Activated T-cell treated with anti-CD3 and anti-CD28 coated beads, Interleukin-2, amount 50 U/mL, for 4 hours (primary cell): ENCODE results near the gene DPP6. TPM values are rescaled to one million over a fixed set of nuclear protein-coding genes. Genes with fewer than 3 reads are reported as not detected.

Source experiments
- ATAC-seq, 2 donors: fragments of 200-7000 bp; cut with Tn5 transposase; one replicate each; pipeline ENCODE4 v1.10.0; 2021
- DNase-seq: peaks from one replicate; pipeline ENCODE4 v3.0.0-alpha.2; 2020
- H3K27me3 Mint-ChIP-seq: one replicate; pipeline ENCODE4 v1.8.0; 2021; ENCODE audit warnings: low read depth, mixed read lengths
- H3K36me3 Mint-ChIP-seq: one replicate; pipeline ENCODE4 v1.8.0; 2022; ENCODE audit warnings: mixed read lengths; ENCODE audit not compliant: insufficient read depth
- H3K4me1 Mint-ChIP-seq: one replicate; pipeline ENCODE4 v1.8.0; 2021; ENCODE audit warnings: low read depth, mixed read lengths
- H3K4me3 Mint-ChIP-seq: one replicate; pipeline ENCODE4 v1.8.0; 2021; ENCODE audit warnings: mild to moderate bottlenecking, moderate library complexity, mixed read lengths
- H3K9me3 Mint-ChIP-seq: one replicate; pipeline ENCODE4 v1.8.0; 2021; ENCODE audit warnings: mixed read lengths
- total RNA-seq, 3 donors: library from RNA; stranded (reverse); gene quantifications; one replicate each; pipeline ENCODE4 v1.2.1, GENCODE V29; 2021

DPP6 gene
- total RNA-seq, 3 donors from 2014 or later = not detected

DNA sequence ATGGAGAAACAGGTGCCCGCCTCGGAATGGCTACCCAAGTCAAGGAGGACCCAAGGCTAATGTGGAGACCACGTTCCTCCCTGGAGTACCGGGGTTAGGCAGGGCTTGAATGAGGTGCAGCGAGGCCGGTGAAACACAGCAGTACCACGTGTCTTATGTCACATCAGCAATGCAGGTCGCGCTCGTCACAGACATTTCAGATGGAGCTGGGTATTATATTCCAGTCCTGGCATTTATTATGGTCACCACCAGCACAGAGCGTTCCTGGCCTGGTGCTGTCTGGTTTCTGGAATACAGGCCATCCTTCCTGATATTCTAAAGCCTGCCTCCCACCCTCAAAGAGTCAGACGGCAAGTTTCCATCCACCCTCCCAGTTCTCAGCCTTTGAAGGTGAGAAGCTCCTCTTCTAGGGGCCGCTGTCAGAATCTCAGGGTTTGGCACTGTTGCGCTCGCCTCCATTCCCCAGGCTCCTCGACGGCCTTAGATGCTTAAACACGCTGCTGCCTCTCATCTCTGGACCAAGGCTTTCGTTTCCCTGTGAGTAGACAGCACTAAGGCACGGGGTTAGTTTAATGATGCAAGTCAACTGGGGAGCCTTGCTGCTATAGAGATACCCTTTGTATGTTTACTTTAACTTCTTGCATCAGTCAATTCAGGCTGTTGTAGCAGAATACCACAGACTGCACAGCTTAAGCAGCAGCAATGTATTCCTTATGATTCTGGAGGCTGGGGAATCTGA is 377.6 kb downstream of the DPP6 start:
- Mint-ChIP-seq H3K9me3 (peaks cover 9% of the 10 kb centered on the region), H3K4me1 (no peaks in the 10 kb centered on the region), H3K4me3 (no peak overlapping the region), H3K36me3 (no peaks in the 10 kb centered on the region), H3K27me3 (no peaks in the 10 kb centered on the region)
- ATAC-seq = no peak
- no peak for DNase-seq

DNA sequence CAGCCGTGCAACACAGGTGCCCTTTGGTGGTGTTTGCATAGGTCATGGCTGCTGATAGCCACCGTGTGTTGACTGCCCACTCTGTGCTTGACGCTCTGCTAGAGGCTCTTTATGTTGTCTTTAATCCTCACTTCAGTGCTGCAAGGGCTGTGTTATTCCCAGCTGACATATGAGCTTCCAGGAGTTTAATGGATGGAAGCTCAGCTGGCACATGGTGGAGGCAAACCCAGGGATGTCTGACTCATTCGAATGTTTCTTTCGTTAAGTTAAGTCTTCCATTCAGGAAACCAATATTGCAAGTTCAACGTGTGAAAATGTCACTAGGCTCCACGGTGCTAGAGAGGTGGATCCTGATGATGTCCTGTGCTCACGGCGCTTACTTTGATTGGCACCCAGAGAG is 378.4 kb downstream of the DPP6 start:
- H3K9me3 Mint-ChIP-seq = peaks cover 9% of the 10 kb centered on the region
- no peaks in the 10 kb centered on the region for H3K27me3 Mint-ChIP-seq
- no peak overlapping the region for H3K4me3 Mint-ChIP-seq
- DNase-seq (no peak), ATAC-seq (no peak)
- H3K36me3 Mint-ChIP-seq = no peaks in the 10 kb centered on the region
- no peaks in the 10 kb centered on the region for H3K4me1 Mint-ChIP-seq

- Mint-ChIP-seq H3K27me3 (no peaks in the 10 kb centered on the region), H3K36me3 (no peaks in the 10 kb centered on the region), H3K4me1 (no peaks in the 10 kb centered on the region), H3K9me3 (peaks cover 9% of the 10 kb centered on the region), H3K4me3 (no peak overlapping the region)
- DNase-seq (no peak), ATAC-seq (no peak)
Measured at GRCh38 chr7:154431045-154431444, 378.8 kb downstream of the DPP6 start.

- Mint-ChIP-seq H3K36me3 (no peaks in the 10 kb centered on the region), H3K9me3 (peaks cover 8% of the 10 kb centered on the region), H3K4me3 (no peak overlapping the region), H3K4me1 (no peaks in the 10 kb centered on the region), H3K27me3 (no peaks in the 10 kb centered on the region)
- ATAC-seq = no peak
- no peak for DNase-seq
Measured at GRCh38 chr7:154433632-154434598, 381.7 kb downstream of the DPP6 start.

DNA sequence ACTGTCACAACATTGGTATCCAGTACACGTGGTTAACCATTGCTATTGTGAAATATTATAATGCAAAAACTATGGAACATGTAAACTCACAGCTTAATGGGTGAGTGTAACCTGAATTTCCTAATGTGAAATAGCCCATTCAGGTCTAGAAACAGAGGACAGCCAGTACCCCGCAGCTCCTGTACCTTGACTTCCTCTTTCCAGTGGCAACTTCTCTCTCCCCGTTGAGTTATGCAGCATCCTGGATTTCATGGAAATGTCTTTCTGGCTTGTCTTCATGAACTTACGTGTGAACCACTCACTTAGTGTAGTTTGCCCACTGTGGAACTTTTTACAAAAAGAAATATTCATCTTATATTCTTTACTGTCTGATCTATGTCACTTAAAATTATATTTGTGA is 384.4 kb downstream of the DPP6 start:
- Mint-ChIP-seq H3K4me3 (no peak overlapping the region), H3K9me3 (peaks cover 4% of the 10 kb centered on the region), H3K4me1 (no peaks in the 10 kb centered on the region), H3K27me3 (no peaks in the 10 kb centered on the region), H3K36me3 (no peaks in the 10 kb centered on the region)
- ATAC-seq (no peak), DNase-seq (no peak)

DNA sequence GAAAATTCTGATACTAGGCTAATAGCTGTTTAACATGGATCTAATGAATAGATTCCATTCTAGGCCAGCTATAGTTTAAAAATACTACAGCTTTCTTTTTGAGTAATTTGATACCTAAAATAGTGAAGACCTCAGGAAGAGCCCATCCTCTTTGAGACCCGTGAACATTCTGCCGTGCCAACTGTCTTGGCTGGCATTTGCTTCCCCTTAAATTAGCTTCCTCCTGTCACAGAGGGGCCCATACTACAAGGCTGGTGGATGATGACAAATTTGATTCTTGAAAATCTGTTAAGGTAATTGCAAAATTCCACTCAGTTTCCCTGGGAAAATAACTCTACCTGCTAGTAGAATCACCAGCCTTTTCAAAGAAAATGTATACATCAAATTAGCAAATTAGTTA is 385.0 kb downstream of the DPP6 start:
- DNase-seq (no peak), ATAC-seq (no peak)
- no peak overlapping the region for H3K4me3 Mint-ChIP-seq

DNA sequence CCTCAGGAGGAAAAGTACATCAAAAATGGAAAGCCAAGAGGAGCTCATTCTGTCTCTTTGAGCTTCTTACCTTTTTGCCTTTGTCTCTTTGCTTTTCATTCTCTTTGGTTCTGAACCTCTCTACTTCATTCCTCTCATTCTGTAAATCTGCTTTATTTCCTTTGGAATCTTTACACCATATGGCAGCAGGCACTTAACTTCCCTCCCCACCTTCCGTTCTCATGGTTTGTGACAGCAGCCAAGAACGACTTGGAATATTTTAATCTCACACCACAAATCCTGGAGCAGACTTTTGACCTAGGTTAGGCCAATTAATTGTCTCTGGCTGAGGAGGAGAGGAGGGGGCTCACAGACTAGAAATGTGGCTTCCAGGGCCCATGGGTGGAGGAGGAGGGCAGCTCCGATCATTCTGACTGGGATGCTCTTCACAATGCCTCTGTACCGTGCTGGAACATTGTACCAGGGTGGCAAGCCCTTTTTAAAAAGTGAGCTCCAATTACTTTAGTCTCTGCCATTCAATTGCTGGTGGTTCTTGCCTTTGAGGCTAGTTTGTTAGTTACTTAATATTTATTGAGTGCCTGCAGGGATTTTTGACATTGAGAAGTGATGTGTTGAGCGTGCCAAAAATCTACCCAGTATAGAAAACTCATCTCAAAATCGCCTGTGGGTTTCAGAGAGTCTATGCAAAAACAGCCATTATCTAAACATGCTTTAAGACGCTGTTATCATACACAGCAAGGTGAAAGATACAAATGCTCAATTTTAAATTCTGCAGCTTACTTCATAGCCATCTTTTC is 386.6 kb downstream of the DPP6 start:
- DNase-seq = no peak
- H3K36me3 Mint-ChIP-seq = no peaks in the 10 kb centered on the region
- peaks cover 4% of the 10 kb centered on the region for H3K9me3 Mint-ChIP-seq
- H3K27me3 Mint-ChIP-seq = no peaks in the 10 kb centered on the region
- no peaks in the 10 kb centered on the region for H3K4me1 Mint-ChIP-seq
- ATAC-seq = no peak
- no peak overlapping the region for H3K4me3 Mint-ChIP-seq

More for the DNA sequence above, 385.0 kb downstream of the DPP6 start:
- Mint-ChIP-seq H3K36me3 (no peaks in the 10 kb centered on the region), H3K4me1 (no peaks in the 10 kb centered on the region), H3K9me3 (peaks cover 4% of the 10 kb centered on the region), H3K27me3 (no peaks in the 10 kb centered on the region)

- Mint-ChIP-seq H3K36me3 (no peaks in the 10 kb centered on the region), H3K4me3 (no peak overlapping the region), H3K9me3 (peaks cover 4% of the 10 kb centered on the region), H3K4me1 (no peaks in the 10 kb centered on the region), H3K27me3 (no peaks in the 10 kb centered on the region)
- ATAC-seq (no peak), DNase-seq (no peak)
Measured at GRCh38 chr7:154440058-154440457, 387.9 kb downstream of the DPP6 start.

DNA sequence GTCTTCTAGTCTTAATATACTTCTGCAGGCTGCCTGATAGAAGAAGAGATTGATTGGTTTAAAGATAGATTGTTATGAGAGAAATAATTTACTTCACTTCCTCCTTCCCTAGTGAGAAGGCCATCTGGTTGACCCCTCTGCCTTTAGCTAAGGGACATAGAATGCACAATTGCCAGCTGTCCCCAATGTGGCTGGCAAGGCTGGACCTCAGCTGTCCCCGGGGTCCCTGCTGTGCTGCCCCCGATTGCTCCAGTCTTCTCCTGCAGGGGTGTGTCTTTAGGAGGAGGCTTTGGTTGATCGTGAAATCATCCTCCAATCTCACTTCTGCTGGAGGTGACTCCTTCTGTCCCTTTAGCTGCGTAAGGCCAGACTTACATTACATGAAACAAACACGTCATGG is 388.5 kb downstream of the DPP6 start:
- Mint-ChIP-seq H3K36me3 (no peaks in the 10 kb centered on the region), H3K4me3 (no peak overlapping the region), H3K27me3 (no peaks in the 10 kb centered on the region), H3K9me3 (peaks cover 4% of the 10 kb centered on the region), H3K4me1 (no peaks in the 10 kb centered on the region)
- DNase-seq (no peak), ATAC-seq (no peak)

GRCh38 chr7:154441811-154442210 is 389.6 kb downstream of the DPP6 start:
- no peaks in the 10 kb centered on the region for H3K27me3 Mint-ChIP-seq
- H3K4me1 Mint-ChIP-seq = no peaks in the 10 kb centered on the region
- peaks cover 4% of the 10 kb centered on the region for H3K9me3 Mint-ChIP-seq
- no peaks in the 10 kb centered on the region for H3K36me3 Mint-ChIP-seq
- H3K4me3 Mint-ChIP-seq = no peak overlapping the region
- ATAC-seq (no peak), DNase-seq (no peak)

- ATAC-seq (no peak), DNase-seq (no peak)
- Mint-ChIP-seq H3K27me3 (no peaks in the 10 kb centered on the region), H3K36me3 (no peaks in the 10 kb centered on the region), H3K9me3 (peaks cover 5% of the 10 kb centered on the region), H3K4me3 (no peak overlapping the region), H3K4me1 (no peaks in the 10 kb centered on the region)
Measured at GRCh38 chr7:154442939-154443338, 390.7 kb downstream of the DPP6 start.

GRCh38 chr7:154450451-154450850 is 398.3 kb downstream of the DPP6 start:
- no peak overlapping the region for H3K4me3 Mint-ChIP-seq
- DNase-seq = no peak
- ATAC-seq = no peak
- H3K27me3 Mint-ChIP-seq = no peaks in the 10 kb centered on the region
- H3K4me1 Mint-ChIP-seq = no peaks in the 10 kb centered on the region
- no peaks in the 10 kb centered on the region for H3K36me3 Mint-ChIP-seq
- peaks cover 14% of the 10 kb centered on the region for H3K9me3 Mint-ChIP-seq

DNA sequence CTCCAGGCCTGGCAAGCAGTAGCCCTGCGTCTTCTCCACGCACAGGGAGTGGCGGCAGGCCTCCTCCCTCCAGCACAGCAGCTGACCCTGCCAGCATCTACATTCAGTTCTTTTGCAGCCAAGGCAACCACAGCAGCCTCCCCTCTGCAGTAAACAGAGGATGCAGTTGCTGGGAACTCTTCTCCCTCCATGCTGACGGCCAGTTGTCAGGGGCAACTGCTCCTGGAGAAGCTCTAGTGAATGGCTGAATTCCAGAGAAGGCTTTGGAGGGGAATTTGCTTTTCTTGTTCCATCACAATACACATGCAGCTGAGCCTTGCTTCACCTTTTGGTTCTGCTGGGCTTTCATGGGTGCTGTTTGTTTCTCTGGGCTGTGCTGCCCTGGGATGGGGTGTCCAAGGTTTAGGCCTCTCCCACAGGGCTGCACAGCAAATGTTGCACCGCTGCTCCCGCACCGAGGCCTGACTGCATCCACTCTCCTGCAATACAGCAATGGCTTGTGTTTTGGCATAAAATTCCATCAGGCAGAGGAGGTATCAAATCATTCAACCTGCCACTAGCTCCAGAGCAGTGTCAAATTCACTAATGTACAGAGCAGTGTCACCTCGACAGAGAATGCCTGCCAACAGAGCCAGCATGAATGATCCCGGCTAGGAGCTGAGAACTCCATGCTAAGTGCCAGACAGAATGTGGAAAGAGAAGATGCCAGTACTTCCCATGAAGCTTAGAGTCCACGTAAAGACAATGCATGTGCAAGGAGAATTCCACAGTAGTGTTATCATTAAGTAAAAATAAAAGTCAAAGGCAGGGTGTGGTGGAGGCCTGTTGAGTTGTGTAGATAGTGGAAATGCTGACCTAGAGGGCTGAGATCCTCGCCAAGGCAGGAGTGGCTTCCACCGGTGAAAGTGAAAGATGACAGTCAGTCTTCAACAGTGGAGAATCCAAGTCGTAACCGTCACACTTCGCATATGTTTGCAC is 399.6 kb downstream of the DPP6 start:
- Mint-ChIP-seq H3K36me3 (no peaks in the 10 kb centered on the region), H3K27me3 (no peaks in the 10 kb centered on the region), H3K4me1 (no peaks in the 10 kb centered on the region), H3K9me3 (peaks cover 16% of the 10 kb centered on the region), H3K4me3 (no peak overlapping the region)
- ATAC-seq = no peak
- DNase-seq = no peak
